PC-9 (cell line): Measurements from ENCODE around the gene IKZF4. TPM values are rescaled to one million over a fixed set of nuclear protein-coding genes. Genes with fewer than 3 reads are reported as not detected.

Experiments used
- BruUV-seq: library from RNA; stranded (reverse); fragments of 400-500 nt; replicated peaks from 2 replicates; lab custom pipeline; 2021; lab: Mats Ljungman, UMichigan
- CTCF ChIA-PET: fragments of 300-600 bp; sonication (Branson Sonifier 250); formaldehyde crosslinking; loops from one replicate; lab custom pipeline; 2022; ENCODE audit warnings: antibody characterized with exemption; lab: Charles Lee
- POLR2A ChIA-PET: fragments of 300-600 bp; sonication (Branson Sonifier 250); formaldehyde crosslinking; loops from one replicate; lab custom pipeline; 2022; ENCODE audit warnings: antibody characterized with exemption; ENCODE audit not compliant: unreplicated experiment; lab: Charles Lee
- DNase-seq, 2 experiments: peaks; one replicate each; pipeline versions ENCODE4 v3.0.0 to v3.0.0-alpha.2; 2015 to 2022; ENCODE audit warnings: mixed read lengths in 1 of 2
- H2AFZ ChIP-seq: fragments of 200-600 bp; sonication (generic); 2 replicates; pipeline ENCODE4 v1.8.1; 2017; ENCODE audit warnings: antibody characterized with exemption
- H3F3A ChIP-seq: fragments of 200-600 bp; sonication (generic); 2 replicates; pipeline ENCODE4 v1.8.1; 2017; ENCODE audit warnings: antibody characterized with exemption, mild to moderate bottlenecking, low read depth; ENCODE audit not compliant: insufficient read depth
- H3K27ac ChIP-seq: fragments of 200-600 bp; sonication (generic); 2 replicates; pipeline ENCODE4 v1.6.1; 2016; ENCODE audit warnings: mixed run types
- H3K27me3 ChIP-seq: fragments of 200-600 bp; sonication (generic); 2 replicates; pipeline ENCODE4 v1.6.1; 2016; ENCODE audit warnings: low read depth, mixed run types; ENCODE audit not compliant: insufficient read depth
- H3K36me3 ChIP-seq: fragments of 200-600 bp; sonication (generic); 2 replicates; pipeline ENCODE4 v1.6.1; 2016; ENCODE audit warnings: low read depth, mixed run types
- H3K4me1 ChIP-seq: fragments of 200-600 bp; sonication (generic); replicated peaks from 2 replicates; pipeline ENCODE4 v1.6.1; 2016; ENCODE audit warnings: mixed run types; ENCODE audit not compliant: insufficient read depth
- H3K4me2 ChIP-seq: fragments of 200-600 bp; sonication (generic); 2 replicates; pipeline ENCODE4 v1.6.1; 2017; ENCODE audit warnings: mixed run types
- H3K4me3 ChIP-seq: fragments of 200-600 bp; sonication (generic); 2 replicates; pipeline ENCODE4 v1.6.1; 2016; ENCODE audit warnings: mixed run types
- H3K79me2 ChIP-seq: fragments of 200-600 bp; sonication (generic); 2 replicates; pipeline ENCODE4 v1.6.1; 2017; ENCODE audit warnings: low read depth, mixed run types
- H3K9me2 ChIP-seq: fragments of 200-600 bp; sonication (generic); 2 replicates; pipeline ENCODE4 v1.8.1; 2017; ENCODE audit warnings: mild to moderate bottlenecking; ENCODE audit not compliant: insufficient read depth
- H3K9me3 ChIP-seq: fragments of 200-600 bp; sonication (generic); 2 replicates; pipeline ENCODE4 v1.8.1; 2016; ENCODE audit warnings: low read depth; ENCODE audit not compliant: insufficient read depth
- H4K20me1 ChIP-seq: fragments of 200-600 bp; sonication (generic); 2 replicates; pipeline ENCODE4 v1.8.1; 2017; ENCODE audit not compliant: insufficient read depth
- CTCF ChIP-seq: fragments of 200-600 bp; sonication (generic); conservative IDR thresholded peaks from 2 replicates; pipeline ENCODE4 v1.6.1; 2017; ENCODE audit warnings: mixed run types, antibody characterized with exemption, mild to moderate bottlenecking, moderate library complexity
- EZH2 ChIP-seq: fragments of 200-600 bp; sonication (generic); IDR thresholded peaks from 2 replicates; pipeline ENCODE4 v1.8.0; 2017; ENCODE audit warnings: antibody characterized with exemption, low read depth
- intact Hi-C: fragments of 100-400 bp; cut with micrococcal nuclease; formaldehyde crosslinking; loops from one replicate; pipeline ENCODE4 v1.10.0; 2022; ENCODE audit not compliant: unreplicated experiment
- total RNA-seq: library from RNA; stranded (reverse); gene quantifications from 2 replicates; pipeline ENCODE4 v1.2.3, GENCODE V29; 2021

IKZF4 gene
- total RNA-seq, 1 experiment from 2014 or later = 7.4 TPM

- intact Hi-C loops = loop anchor here (1.0 to 5.0 kb wide), 3 partner anchors 42 to 156 kb away; partner anchors contain the start of genes DGKA, RPL41, SARNP and ZC3H10
- ChIA-PET POLR2A (interaction anchor here (0.6 to 1.4 kb wide), 10 partner anchors 9 to 348 kb away, joined by 3 to 13 read pairs (median 4); partner anchors contain the start of genes DNAJC14, ESYT1, ORMDL2 and SARNP), CTCF (interaction anchor here (0.6 to 1.7 kb wide), 5 partner anchors 24 to 258 kb away, joined by 3 to 10 read pairs (median 4); partner anchors contain the start of genes ORMDL2, SARNP and SUOX)
- TF ChIP-seq CTCF = no peak
- TF ChIP-seq EZH2 = no peak
- DNase-seq = no peak
- no peaks in the 10 kb centered on the region for H3K9me2 ChIP-seq
- peak overlapping the region; percentile 88 for H3K4me2 ChIP-seq
- H3F3A ChIP-seq = peaks cover 19% of the 10 kb centered on the region
- no peaks in the 10 kb centered on the region for H3K9me3 ChIP-seq
- H3K4me3 ChIP-seq = peak overlapping the region; percentile 58
- BruUV-seq = TSS peak; percentile 84
- H4K20me1 ChIP-seq = no peaks in the 10 kb centered on the region
- peak overlapping the region; percentile 72 for H2AFZ ChIP-seq
- H3K36me3 ChIP-seq = peaks cover 9% of the 10 kb centered on the region; the same call in 1 of the 2 replicates
- H3K27me3 ChIP-seq = no peaks in the 10 kb centered on the region
- peak overlapping the region; percentile 86 for H3K27ac ChIP-seq
- peaks cover 46% of the 10 kb centered on the region for H3K79me2 ChIP-seq
- peaks cover 31% of the 10 kb centered on the region for H3K4me1 ChIP-seq
Observed at GRCh38 chr12:55972911-55973598, 47.8 kb upstream of the IKZF4 start.

- peaks cover 27% of the 10 kb centered on the region for H3K4me1 ChIP-seq
- H4K20me1 ChIP-seq = no peaks in the 10 kb centered on the region
- peaks cover 45% of the 10 kb centered on the region for H3K79me2 ChIP-seq
- peak; percentile 98 to 100 for DNase-seq
- intact Hi-C loops = loop anchor here (1.0 to 5.0 kb wide), 4 partner anchors 17 to 156 kb away; partner anchors contain the start of genes DGKA, RPL41, SARNP and ZC3H10
- peak within 1 kb of the TSS; percentile 86 for H3K27ac ChIP-seq
- TF ChIP-seq CTCF = peak; percentile 70
- TF ChIP-seq EZH2 = no peak
- no peaks in the 10 kb centered on the region for H3K9me2 ChIP-seq
- H3K4me3 ChIP-seq = peak within 1 kb of the TSS; percentile 93
- no TSS peak for BruUV-seq
- ChIA-PET POLR2A (interaction anchor here (0.6 to 1.9 kb wide), 15 partner anchors 9 to 347 kb away, joined by 3 to 13 read pairs (median 5); partner anchors contain the start of genes DNAJC14, ESYT1, ORMDL2 and SARNP), CTCF (interaction anchor here (0.6 to 1.7 kb wide), 8 partner anchors 15 to 258 kb away, joined by 3 to 10 read pairs (median 4); partner anchors contain the start of genes ORMDL2, SARNP and SUOX)
- peaks cover 22% of the 10 kb centered on the region for H3F3A ChIP-seq
- peak within 1 kb of the TSS; percentile 74 for H2AFZ ChIP-seq
- peaks cover 2% of the 10 kb centered on the region; the same call in 1 of the 2 replicates for H3K36me3 ChIP-seq
- H3K9me3 ChIP-seq = no peaks in the 10 kb centered on the region
- H3K27me3 ChIP-seq = no peaks in the 10 kb centered on the region
- H3K4me2 ChIP-seq = peak within 1 kb of the TSS; percentile 90
Observed at GRCh38 chr12:55973599-55974307, 47.1 kb upstream of the IKZF4 start, which contains the start of gene RAB5B. RAB5B (plus strand) TSS chr12:55974078; CDS start chr12:55986961, 12,883 bp downstream.

GRCh38 chr12:55974308-55974730 lies 46.5 kb upstream of the IKZF4 start:
- POLR2A ChIA-PET = interaction anchor here (0.6 to 1.9 kb wide), 9 partner anchors 17 to 261 kb away, joined by 3 to 13 read pairs (median 6); partner anchors contain the start of genes DNAJC14, ESYT1, ORMDL2 and SARNP
- Histone ChIP-seq H3F3A (peaks cover 28% of the 10 kb centered on the region), H3K4me3 (peak overlapping the region; percentile 93), H3K9me2 (no peaks in the 10 kb centered on the region), H2AFZ (peak overlapping the region; percentile 74), H3K4me2 (peak overlapping the region; percentile 90), H3K79me2 (peaks cover 46% of the 10 kb centered on the region), H3K9me3 (no peaks in the 10 kb centered on the region), H4K20me1 (no peaks in the 10 kb centered on the region), H3K36me3 (no peaks in the 10 kb centered on the region), H3K27me3 (no peaks in the 10 kb centered on the region), H3K27ac (peak overlapping the region; percentile 70), H3K4me1 (peaks cover 27% of the 10 kb centered on the region)
- TF ChIP-seq EZH2 (no peak), CTCF (no peak)
- BruUV-seq = no TSS peak
- intact Hi-C loops = loop anchor here (1.0 to 5.0 kb wide), 2 partner anchors 18 to 143 kb away; partner anchors contain the start of genes RPL41 and ZC3H10
- peak; percentile 45 to 55 for DNase-seq
- CTCF ChIA-PET = interaction anchor here (0.6 to 1.7 kb wide), 7 partner anchors 16 to 297 kb away, joined by 3 to 10 read pairs (median 3); partner anchors contain the start of gene SUOX
